NOMO-1 treated with dmso at 0.1 percent for 144 hours (cell line): ENCODE results near the gene CLSTN3.

Experiments
- DNase-seq: peaks from one replicate; lab custom pipeline; 2025; ENCODE audit not compliant: unreplicated experiment; lab: John Stamatoyannopoulos, UW

The CLSTN3 gene

DNA sequence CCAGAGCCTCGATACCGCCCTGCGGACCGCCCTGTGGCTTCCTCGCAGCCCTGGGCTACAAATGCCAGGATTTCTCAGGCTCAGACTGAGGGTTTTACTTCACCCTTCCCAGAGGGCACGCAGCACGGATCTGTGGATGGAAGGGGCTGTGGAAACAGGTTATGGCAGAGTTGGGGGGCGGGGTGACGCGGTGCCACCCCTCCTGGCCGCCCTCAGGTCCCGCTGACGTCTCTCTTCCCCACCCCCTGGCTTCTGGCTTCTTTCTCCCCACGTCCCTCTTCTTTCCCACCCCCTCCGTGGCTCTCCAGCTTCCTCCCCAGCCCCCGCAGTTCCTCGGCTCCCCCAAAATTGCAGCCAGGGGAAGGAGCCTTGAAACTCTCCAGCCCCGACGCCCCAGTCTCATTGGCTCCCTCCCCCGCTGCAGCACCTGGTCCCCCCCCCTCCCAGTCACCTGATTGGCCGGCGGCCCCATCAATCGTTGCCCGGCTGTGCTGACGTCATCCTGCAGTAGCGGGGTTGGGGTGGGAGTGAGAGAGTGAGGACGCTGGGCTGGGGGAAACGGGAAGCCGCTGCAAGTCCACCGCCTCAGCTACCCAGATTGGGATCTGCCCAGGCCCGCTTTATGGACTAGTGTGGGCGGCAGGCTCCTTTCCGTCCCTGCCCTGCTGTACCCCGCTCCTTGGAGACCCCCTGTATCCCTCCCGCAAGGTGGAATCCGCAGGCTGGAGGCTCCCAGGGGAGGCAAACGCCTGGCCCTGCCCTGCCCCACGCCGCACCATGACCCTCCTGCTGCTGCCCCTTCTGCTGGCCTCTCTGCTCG lies at the start of gene CLSTN3:
Gene CLSTN3, plus strand, starts transcription at position 500 of the 820 bp plus-strand sequence. Its CDS starts 278 bp downstream, at position 778.
- DNase-seq = peak; percentile 34

GRCh38 chr12:7081037-7081436 lies 49.1 kb upstream of the CLSTN3 start:
- DNase-seq = no peak

DNA sequence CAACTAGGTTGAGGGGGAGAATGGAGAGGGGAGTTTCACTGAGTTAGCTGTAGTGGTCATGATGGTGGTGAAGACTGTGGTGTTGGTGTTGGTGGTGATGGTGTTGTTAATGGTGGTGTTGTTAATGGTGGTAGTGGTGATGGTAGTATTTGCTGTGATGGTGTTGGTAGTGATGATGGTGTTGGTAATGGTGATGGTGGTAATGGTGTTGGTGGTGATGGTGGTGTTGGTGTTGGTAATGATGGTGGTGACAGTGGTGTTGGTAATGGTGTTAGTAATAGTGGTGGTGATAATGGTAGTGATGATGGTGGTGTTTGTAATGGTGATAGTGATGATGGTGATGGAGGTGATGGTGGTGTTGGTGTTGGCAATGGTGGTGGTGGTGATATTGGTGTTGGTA lies 47.0 kb upstream of the CLSTN3 start:
- no peak for DNase-seq

- DNase-seq = no peak
These were observed 40.8 kb upstream of the CLSTN3 start for GRCh38 chr12:7089196-7089871.

- DNase-seq = no peak
These were observed 39.8 kb upstream of the CLSTN3 start for GRCh38 chr12:7090222-7090998.

GRCh38 chr12:7091171-7091570 lies 39.0 kb upstream of the CLSTN3 start:
- no peak for DNase-seq

DNA sequence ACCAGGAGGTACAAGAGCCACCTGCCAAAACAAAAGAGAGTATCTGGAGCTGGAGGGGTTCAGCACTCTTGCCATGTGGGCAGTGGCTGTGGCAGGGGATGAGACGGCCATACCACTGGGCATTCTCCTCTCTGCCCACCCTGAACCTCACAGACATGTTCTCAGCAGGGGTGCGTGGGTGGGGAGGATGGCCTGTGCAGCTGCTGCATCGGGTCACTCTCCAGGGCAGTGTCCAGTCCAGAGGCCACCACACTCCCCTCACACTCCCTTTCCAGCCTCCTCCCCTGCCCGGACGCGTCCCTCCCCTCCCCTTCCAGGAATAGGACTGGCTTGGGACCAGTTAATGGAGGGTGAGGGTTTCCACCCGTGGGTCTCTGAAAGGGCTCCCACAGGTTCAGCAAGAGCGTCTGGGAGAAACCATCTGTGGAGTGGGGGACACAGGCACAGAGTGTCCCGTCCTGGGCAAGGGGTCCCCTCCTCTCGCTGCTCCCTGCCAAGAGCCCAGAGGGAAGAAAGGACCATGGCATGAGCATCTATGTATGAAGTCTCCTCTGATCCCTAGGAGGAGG lies 38.4 kb upstream of the CLSTN3 start:
- DNase-seq = no peak

DNA sequence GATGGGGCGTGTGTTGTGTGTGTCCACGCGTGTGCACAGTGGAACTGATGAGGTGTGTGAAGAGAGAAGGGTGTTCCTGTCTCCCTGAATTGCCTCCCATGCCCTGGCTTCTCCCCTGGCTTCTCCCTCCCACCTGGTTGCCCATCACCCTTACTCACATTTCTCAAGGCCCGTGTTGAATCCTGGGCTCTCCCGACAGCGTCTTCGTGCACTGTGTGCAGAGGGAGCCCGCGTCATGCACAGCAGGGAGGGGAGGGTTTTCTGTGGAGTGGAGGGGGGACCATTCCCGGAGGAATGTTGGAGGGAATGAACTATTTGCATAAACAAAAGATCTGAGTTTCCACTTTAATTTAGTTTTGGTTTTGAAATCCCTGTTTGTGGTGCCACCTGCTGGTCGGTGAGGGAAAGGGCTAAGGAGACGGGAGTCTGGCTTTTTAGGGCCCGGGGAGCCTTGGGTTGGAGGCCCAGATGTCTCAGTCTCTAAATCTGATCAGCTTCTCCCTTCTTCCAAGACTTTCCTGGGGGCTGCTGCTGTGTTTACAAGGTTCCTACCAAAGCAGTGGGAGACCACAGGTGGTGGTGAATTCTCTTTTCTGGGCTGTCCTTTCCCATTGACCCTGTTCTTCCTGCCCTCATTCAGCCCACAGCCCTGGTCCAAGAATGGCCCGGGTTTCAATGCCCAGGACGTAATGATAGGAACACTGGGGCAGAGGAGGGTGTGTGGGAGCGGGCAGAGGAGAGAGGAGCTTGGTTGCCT lies 37.8 kb upstream of the CLSTN3 start, which contains the start of gene C1R:
Gene C1R, minus strand, starts transcription at position 217 of the 757 bp plus-strand sequence. Its CDS starts 57 bp downstream, at position 160.
- peak; percentile 32 for DNase-seq

- no peak for DNase-seq
These were observed 37.1 kb upstream of the CLSTN3 start for GRCh38 chr12:7092986-7093460.

DNA sequence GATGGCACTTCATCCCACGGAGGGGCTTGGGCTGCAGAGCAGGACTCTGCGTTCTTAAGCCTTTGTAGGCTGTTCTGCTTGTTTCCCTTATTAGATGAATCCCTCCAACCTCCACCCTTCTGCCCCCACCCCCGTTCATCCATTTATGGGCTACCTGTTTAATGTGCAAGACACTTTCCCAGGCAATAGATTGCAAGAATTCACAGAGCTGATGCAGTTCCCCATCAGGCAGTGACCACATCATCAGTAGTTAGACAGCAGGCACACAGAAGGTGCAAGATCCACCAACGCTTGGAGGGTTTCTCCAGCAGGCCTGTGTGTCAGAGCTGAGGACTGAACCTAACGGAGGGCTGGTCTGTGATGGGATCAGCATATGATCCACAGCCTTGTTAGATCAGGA lies 36.7 kb upstream of the CLSTN3 start:
- no peak for DNase-seq

DNA sequence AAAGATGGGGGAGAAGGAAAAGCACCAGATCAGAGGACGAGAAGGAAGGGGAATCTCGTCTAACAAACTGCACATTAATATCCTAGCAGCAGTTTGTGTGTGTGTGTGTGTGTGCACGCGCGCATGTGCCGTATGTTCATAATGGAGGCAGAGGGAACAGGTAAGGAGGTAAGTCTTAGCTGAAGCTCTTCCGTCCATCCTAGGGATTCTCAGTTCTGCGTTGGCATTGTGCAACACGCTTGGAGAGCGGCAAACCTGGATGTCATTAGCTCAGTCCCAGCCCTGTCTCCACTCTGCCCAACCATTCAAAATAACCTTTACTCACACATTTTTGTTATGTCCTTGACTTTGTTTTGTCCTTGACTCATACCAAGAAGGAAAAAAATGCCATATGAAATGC lies 36.3 kb upstream of the CLSTN3 start:
- DNase-seq = no peak

DNA sequence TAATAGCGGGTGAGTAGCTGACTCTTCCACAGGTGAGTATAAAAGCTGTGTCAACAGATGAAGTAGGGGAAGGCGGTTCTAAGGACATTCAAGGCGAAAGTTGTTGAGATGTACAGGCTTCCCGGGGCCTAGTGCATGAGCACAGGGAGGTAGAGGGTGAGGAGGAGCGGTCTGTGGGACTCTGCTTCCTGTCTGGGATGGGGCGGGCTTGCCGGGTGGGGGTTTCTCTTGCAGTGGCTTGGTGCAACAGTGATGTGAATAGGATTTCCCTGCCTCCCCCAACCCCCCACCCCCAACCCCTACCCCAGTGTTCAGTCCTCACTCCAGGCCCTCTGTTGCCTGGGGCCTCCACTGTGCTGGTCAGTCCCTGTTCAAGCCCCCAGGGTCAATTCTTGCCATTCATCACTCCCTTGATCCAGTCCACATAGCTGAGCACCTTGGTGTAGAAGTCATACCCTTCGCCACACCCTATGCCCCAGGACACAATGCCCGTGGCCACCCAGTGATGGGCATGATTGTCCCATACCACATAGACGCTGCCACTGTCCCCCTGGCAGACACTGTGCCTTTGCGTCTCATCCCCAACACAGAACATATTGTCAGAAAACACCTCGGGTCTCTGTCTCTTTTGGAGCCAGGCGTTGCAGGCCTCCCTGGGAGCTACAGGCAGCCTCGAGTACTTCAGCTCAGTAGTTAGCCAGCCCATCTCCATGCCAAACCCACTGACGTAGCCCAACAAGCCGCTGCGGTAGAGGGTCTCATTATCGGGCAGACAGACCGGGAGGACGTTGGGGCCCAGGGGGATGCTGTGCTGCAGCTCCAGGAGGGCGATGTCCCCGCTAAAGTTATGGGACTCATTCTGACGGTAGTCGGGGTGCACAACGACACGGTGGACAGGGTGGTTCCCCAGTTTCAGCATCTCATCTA lies 33.9 kb upstream of the CLSTN3 start:
- no peak for DNase-seq

DNA sequence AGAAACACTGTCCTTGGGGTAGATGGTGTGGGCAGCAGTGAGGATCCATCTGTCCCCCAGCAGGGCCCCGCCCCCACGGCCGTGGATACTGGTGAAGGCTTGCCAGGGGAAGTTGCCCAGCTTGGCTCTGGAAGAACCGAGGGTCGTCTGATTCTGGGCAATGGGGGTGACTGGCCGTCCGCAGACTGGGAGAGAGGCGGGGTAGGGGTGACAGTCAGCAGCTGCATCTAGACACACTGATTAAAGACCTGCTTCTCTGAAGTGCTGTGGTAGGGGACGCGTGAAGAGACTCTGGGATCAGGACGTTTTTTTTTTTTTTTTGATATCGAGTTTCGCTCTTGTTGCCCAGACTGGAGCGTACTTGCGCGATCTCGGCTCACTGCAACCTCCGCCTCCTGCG lies 33.2 kb upstream of the CLSTN3 start:
- no peak for DNase-seq

GRCh38 chr12:7099290-7099996 lies 30.7 kb upstream of the CLSTN3 start:
- peak; percentile 27 for DNase-seq

GRCh38 chr12:7100239-7100638 lies 29.9 kb upstream of the CLSTN3 start:
- no peak for DNase-seq

GRCh38 chr12:7101047-7101693 lies 29.0 kb upstream of the CLSTN3 start:
- DNase-seq = no peak

DNA sequence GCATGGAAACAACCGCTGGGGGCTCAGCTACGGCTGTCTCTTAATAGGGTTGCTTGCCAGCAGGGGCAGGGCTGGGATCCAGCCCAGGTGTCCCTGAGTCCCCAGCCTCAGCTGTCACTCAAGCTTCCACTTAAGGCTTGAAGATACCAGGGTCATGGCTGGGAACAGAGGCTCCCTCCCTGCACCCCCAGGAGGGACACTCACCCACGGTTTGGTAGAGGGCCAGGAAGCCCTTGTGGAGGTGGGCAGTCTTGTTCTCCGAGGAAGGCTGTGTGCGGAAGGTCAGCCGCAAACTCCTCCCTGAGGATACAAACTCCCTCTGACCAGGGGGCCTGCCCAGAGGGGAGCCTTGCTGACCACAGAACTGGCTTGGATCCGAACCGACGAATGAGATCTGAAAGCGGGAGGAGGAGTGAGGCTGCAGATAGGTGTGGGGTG lies 28.5 kb upstream of the CLSTN3 start:
- DNase-seq = no peak

GRCh38 chr12:7102582-7102981 lies 27.6 kb upstream of the CLSTN3 start:
- DNase-seq = no peak
